Measurements from ENCODE around the gene CEMIP.
A peak's percentile ranks its signal among the peaks of the same experiment; 100 is the strongest.
"Not testable (repeated sequence)": the region's sequence is repeated elsewhere in the genome, so short reads cannot be mapped to it uniquely, and the experiment has no call there.

The CEMIP gene

GRCh38 chr15:80936288-80937078 is 157.3 kb downstream of the CEMIP start:
- no peak overlapping the region for H3K4me3 ChIP-seq
- H3K27ac ChIP-seq: no peak overlapping the region

GRCh38 chr15:80937718-80938117 is 158.5 kb downstream of the CEMIP start:
- Histone ChIP-seq H3K4me3 (no peak overlapping the region), H3K27ac (no peak overlapping the region)

DNA sequence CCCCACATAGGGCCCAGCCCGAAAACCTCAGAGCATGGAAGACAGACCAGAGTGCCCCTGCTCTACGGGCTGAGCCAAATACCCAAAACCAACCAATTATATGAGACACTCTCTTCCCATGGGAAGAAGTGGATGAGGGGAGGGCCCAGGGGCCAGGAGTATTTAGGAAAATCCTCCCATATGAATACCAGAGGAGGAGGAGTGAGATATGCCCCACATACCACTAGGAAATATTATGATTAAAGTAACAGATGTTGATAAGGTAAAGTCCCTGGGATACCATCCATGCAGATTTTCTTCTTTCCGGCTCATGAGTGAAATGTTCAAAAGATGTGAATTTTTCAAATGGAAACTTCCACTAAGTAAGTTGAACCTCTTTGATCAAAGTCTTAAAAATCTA is 160.0 kb downstream of the CEMIP start:
- Histone ChIP-seq H3K27ac (no peak overlapping the region), H3K4me3 (no peak overlapping the region)

DNA sequence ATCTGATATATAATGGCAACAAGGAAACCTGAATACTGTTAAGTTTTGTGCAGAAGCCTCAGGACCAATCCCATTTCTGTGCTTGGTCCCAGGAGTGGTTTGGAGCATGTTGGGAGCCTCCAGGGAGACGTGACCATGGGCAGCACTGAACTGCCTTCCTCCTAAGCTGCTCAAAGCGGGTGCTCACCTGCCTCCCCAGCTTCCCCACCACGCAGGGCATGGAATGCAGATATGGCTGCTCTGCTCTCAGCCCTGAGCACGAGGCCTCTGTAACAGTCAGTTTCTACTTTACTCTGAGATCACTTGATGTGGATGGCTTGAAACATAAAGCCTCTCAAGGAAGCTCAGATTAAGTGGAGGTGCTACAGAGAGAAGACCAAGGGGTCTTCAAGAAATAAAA is 161.2 kb downstream of the CEMIP start:
- no peak overlapping the region for H3K27ac ChIP-seq
- no peak overlapping the region for H3K4me3 ChIP-seq

DNA sequence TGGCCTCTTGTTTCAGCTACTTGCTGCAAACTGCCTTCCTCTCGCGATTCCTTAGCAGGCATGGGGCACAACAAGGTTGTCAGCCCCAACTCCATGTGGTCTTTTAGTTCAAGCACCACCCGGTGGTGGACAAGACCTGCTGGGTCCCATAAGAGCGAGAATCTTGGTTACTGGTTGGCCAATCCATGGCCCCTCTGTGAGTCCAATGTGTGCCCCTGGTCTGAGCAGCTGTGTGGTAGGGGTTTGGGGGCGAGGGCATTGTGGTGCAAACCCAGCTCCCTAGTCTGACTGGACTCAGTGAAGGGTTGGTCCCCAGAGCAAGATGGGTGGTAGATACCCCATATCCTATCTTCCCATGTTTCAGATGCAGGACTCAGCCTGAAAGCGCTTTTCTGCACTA is 161.7 kb downstream of the CEMIP start:
- Histone ChIP-seq H3K27ac (no peak overlapping the region), H3K4me3 (no peak overlapping the region)

DNA sequence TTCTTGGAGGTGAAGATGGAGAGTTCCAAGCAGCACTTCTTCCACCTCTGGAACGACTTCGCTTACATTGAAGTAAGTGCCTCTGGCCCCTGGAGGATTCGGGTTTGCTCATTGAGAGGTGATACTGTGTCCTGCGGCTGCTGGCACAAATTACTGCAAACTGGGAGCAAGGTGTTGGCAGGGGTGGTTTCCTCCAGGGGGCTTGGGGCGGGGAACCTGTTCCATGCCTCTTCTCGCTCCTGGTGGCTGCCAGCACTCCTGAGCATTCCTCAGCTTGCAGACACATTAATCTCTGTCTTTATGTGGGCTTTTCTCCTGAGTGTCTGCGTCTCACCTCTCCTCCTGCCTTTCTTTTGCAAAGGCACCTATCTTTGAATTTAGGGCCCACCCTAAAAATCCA is 163.1 kb downstream of the CEMIP start:
- Histone ChIP-seq H3K27ac (no peak overlapping the region), H3K4me3 (no peak overlapping the region)

DNA sequence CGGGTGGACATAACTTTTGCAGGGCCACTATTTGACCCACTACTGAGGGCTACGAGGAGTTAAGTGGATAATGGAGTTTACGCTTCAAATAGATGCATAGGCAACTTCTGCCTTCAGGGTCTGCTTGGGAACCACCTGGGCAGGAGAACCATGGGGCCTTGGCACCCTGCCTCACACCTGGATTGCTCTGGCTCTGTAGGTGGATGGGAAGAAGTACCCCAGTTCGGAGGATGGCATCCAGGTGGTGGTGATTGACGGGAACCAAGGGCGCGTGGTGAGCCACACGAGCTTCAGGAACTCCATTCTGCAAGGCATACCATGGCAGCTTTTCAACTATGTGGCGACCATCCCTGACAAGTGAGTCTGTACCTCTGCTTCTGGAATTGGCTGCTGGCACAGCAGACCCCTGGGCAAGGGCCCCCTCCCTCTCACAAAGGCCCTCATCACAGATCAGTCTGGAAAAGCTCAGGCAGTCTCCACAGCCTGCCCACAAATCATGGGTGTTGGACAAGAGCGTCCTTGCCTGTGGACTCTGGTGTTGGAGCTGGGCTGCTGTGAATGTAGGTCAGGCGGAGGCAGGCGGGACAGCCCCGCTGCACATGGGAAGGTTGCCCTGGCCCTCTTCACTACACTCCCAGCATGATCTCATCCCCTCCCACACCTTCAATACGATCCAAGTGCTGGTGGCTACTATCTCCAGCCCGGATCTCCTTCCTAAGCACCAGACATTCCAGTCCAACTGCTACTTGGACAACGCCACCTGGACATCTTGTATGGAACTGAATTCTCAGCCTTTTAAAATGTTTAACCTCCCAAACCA is 163.8 kb downstream of the CEMIP start:
- Histone ChIP-seq H3K4me3 (no peak overlapping the region), H3K27ac (peak overlapping the region in 1 of 21 experiments; percentile 11)

GRCh38 chr15:80944818-80945217 is 165.6 kb downstream of the CEMIP start:
- H3K27ac ChIP-seq: no peak overlapping the region
- H3K4me3 ChIP-seq: no peak overlapping the region

DNA sequence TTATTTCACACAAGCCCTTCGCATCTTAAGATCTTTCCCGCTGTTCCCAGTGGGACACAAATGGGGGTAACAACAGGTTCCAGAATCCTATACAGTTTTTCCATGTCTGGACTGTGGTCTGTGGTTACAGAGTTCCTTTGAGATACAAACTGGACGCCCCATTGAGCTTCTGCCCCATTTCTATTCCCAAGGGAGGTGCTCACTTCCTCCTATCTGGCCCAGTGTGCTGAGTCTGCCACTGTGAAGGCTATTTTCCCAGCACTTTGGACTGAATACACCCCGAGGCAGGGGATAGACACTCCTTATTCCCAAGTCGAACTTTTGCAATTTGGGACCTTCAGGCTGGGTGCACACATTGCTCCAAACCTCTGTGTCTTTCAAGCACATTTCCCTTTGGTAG is 166.4 kb downstream of the CEMIP start:
- Histone ChIP-seq H3K4me3 (no peak overlapping the region), H3K27ac (no peak overlapping the region)

DNA sequence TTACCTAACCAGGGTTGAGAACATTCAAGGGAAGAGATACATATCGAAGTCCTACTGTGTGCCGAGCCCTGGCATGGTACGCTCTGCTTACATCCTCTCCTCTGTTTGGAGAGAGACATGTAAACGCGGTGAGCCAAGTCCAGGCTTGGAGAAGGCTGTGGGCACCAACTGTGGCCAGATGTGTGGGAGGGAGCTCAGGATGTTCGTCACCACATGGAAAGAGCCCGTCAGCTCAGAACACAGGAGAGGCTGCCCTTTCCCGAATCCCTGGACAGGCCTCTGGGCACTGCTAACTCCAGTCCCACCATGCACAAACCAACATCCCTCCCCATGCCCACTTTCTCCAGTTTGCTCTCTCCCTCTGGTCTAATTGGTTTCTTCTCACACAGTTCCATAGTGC is 167.4 kb downstream of the CEMIP start:
- no peak overlapping the region for H3K27ac ChIP-seq

DNA sequence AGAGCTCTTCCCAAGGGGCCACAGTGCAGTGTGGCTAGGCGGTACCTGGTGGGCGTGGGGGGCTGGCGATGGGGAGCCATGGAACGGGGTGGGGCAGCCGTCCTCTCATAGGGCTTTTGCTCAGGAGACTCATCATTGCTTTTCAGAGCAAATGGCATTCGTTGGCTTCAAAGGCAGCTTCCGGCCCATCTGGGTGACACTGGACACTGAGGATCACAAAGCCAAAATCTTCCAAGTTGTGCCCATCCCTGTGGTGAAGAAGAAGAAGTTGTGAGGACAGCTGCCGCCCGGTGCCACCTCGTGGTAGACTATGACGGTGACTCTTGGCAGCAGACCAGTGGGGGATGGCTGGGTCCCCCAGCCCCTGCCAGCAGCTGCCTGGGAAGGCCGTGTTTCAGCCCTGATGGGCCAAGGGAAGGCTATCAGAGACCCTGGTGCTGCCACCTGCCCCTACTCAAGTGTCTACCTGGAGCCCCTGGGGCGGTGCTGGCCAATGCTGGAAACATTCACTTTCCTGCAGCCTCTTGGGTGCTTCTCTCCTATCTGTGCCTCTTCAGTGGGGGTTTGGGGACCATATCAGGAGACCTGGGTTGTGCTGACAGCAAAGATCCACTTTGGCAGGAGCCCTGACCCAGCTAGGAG is 169.6 kb downstream of the CEMIP start:
- no peak overlapping the region for H3K27ac ChIP-seq
- H3K4me3 ChIP-seq: no peak overlapping the region

More for the DNA sequence above, 167.4 kb downstream of the CEMIP start:
- H3K4me3 ChIP-seq: no peak overlapping the region

DNA sequence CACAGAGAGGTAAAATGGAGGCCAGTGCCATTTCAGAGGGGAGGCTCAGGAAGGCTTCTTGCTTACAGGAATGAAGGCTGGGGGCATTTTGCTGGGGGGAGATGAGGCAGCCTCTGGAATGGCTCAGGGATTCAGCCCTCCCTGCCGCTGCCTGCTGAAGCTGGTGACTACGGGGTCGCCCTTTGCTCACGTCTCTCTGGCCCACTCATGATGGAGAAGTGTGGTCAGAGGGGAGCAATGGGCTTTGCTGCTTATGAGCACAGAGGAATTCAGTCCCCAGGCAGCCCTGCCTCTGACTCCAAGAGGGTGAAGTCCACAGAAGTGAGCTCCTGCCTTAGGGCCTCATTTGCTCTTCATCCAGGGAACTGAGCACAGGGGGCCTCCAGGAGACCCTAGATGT is 170.6 kb downstream of the CEMIP start:
- Histone ChIP-seq H3K4me3 (no peak overlapping the region), H3K27ac (no peak overlapping the region)

DNA sequence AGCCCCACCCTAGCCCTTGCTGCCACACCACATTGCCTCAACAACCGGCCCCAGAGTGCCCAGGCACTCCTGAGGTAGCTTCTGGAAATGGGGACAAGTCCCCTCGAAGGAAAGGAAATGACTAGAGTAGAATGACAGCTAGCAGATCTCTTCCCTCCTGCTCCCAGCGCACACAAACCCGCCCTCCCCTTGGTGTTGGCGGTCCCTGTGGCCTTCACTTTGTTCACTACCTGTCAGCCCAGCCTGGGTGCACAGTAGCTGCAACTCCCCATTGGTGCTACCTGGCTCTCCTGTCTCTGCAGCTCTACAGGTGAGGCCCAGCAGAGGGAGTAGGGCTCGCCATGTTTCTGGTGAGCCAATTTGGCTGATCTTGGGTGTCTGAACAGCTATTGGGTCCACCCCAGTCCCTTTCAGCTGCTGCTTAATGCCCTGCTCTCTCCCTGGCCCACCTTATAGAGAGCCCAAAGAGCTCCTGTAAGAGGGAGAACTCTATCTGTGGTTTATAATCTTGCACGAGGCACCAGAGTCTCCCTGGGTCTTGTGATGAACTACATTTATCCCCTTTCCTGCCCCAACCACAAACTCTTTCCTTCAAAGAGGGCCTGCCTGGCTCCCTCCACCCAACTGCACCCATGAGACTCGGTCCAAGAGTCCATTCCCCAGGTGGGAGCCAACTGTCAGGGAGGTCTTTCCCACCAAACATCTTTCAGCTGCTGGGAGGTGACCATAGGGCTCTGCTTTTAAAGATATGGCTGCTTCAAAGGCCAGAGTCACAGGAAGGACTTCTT is 171.3 kb downstream of the CEMIP start:
- Histone ChIP-seq H3K4me3 (no peak overlapping the region), H3K27ac (no peak overlapping the region)

GRCh38 chr15:80951941-80952340 is 172.8 kb downstream of the CEMIP start:
- no peak overlapping the region for H3K27ac ChIP-seq
- H3K4me3 ChIP-seq: no peak overlapping the region

DNA sequence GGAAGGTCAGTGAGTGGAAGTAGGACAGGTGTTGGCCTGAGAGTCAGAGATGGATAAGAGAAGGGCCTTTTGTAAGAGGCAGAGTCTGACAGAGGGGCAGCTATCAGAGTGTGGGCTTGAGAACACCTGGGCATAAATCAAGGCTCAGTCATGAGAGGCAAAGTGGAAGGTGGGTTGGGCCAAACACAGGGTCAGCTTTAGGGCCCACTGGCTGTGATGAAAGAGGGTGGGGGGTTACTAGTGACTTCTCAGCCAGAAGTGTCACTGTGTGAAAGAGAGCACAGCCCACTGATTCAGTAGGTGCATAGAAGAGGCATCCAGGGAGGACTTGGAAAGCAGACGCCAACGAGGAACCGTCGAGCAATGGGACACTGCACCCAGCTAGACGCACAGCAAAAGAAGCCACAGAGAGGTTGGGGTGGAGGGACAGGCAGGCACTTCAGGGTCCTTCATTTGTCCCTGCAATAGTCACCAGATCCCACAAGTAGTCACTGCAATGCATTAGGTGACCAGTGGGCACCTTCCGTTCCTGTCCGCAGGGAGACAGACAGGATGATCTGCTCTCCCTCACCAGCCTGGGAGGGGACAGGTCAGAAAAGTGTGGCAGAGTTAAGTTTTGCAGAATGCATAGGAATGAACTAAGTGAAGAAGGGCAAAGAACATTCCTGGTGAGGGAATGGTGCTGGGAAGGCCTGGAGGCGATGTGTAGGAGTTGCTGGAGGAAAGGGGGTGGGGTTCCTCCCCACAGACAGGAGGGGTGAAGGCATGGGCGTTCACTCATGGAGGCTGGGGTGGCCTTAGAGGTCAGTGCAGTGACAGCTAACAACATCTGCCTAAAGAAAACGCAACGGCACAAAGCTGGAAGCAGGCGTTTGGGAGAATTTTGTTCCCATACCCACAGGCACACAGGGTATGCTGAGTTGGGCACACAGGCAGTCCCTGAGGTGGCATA is 174.1 kb downstream of the CEMIP start:
- Histone ChIP-seq H3K27ac (no peak overlapping the region), H3K4me3 (no peak overlapping the region)

GRCh38 chr15:80953953-80954778 is 175.0 kb downstream of the CEMIP start:
- Histone ChIP-seq H3K4me3 (no peak overlapping the region), H3K27ac (peak overlapping the region in 1 of 21 experiments; percentile 11)

DNA sequence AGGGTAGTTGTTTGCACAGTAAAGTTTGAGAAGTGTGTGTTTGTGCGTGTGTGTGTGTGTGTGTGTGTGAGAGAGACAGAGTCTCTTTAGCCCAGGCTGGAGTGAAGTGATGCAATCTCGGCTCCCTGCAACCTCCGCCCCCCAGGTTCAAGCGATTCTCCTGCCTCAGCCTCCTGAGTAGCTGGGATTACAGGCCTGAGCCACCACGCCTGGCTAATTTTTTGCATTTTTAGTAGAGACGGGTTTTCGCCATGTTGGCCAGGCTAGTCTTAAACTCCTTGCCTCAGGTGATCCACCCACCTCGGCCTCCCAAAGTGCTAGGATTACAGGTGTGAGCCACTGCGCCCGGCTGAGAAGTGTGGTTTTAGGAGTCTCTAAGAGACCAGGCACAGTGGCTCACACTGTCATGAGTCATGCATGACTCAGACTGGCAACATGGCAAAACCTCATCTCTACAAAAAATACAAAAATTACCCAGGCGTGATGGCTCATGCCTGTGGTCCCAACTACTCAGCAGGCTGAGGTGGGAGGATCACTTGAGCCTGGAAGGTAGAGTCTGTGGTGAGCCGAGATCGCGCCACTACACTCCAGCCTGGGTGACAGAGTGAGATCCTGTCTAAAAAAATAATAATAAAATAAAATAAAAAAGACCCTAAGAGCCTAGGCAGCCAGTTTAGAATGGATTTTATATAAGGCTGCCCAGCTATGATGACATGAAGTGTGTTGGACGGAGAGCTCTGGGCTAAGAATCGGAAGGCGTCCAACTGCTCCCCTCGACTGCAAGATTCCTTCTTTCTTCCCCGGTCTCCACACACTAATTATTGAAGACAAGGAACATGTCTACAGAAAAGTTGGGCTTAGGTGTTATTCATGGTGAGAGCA is 176.6 kb downstream of the CEMIP start:
- not testable (repeated sequence) for H3K4me3 ChIP-seq, H3K27ac ChIP-seq

Measured in skin epidermis (tissue), 12 donors.